Stomach (tissue), 9 donors: ENCODE data around the gene LPIN3. TPM values are rescaled to one million over a fixed set of nuclear protein-coding genes. Genes with fewer than 3 reads are reported as not detected.

ENCODE experiments used
- DNase-seq, 2 donors: peaks; one replicate each; pipeline versions ENCODE4 v3.0.0 to v3.0.0-alpha.2; 2013 to 2019
- H3K27ac ChIP-seq, 5 donors: fragments of 200-600 bp in 4 of 5; sonication (generic) in 4 of 5; one replicate each; pipeline ENCODE4 v1.5.1; 2013 to 2019; ENCODE audit warnings: mild to moderate bottlenecking in 1 of 5, moderate library complexity in 1 of 5
- H3K27me3 ChIP-seq, 3 donors: fragments of 200-600 bp; sonication (generic); one replicate each; pipeline ENCODE4 v1.5.1; 2017 to 2019; ENCODE audit warnings: mixed run types in 1 of 3
- H3K36me3 ChIP-seq, 4 donors: fragments of 200-600 bp; sonication (generic); 1 replicate in 3 of 4; 2 replicates in 1 of 4; pipeline ENCODE4 v1.5.1; 2016 to 2019
- H3K4me1 ChIP-seq, 4 donors: fragments of 200-600 bp; sonication (generic); one replicate each; pipeline ENCODE4 v1.5.1; 2016 to 2019
- H3K4me3 ChIP-seq, 4 donors: fragments of 200-600 bp; sonication (generic) in 3 of 4; one replicate each; pipeline ENCODE4 v1.5.1; 2016 to 2019; ENCODE audit warnings: mild to moderate bottlenecking in 1 of 4
- H3K9me3 ChIP-seq, 4 donors: fragments of 200-600 bp; sonication (generic); one replicate each; pipeline ENCODE4 v1.5.1; 2016 to 2019
- EP300 ChIP-seq: sonication (generic); formaldehyde crosslinking; IDR thresholded peaks from one replicate; pipeline ENCODE4 v1.6.1; 2017; ENCODE audit warnings: antibody characterized with exemption
- POLR2A ChIP-seq, 4 donors: fragments of 450-650 bp; IDR thresholded peaks; one replicate each; pipeline ENCODE4 v1.6.1; 2016; ENCODE audit warnings: antibody characterized with exemption in 4 of 4, control low read depth in 2 of 4, mild to moderate bottlenecking in 1 of 4, moderate library complexity in 1 of 4
- POLR2AphosphoS5 ChIP-seq, 3 donors: sonication (generic); formaldehyde crosslinking; IDR thresholded peaks; one replicate each; pipeline ENCODE4 v1.6.1; 2016; ENCODE audit warnings: antibody characterized with exemption in 3 of 3
- WGBS, 5 donors: extraction: QIAGEN DNeasy Blood & Tissue Kit in 3 of 5; methylation state at CpG; one replicate each; pipeline versions ENCODE4 v1.1.5 to v1.1.7; 2013 to 2018; 5-methylcytosine and 5-hydroxymethylcytosine counted together
- intact Hi-C: fragments of 100-400 bp; cut with DNase I; formaldehyde crosslinking; loops from one replicate; pipeline ENCODE4 v1.15.1; 2023; ENCODE audit warnings: low total_unique reads
- polyA plus RNA-seq, 3 donors: library from polyadenylated mRNA; stranded (reverse); fragments of 200-250 nt; gene quantifications; one replicate each; pipeline ENCODE4 v1.2.3, GENCODE V29; 2013
- total RNA-seq, 5 donors: library from RNA; depleted of rRNA; stranded (reverse); fragments of >200 nt; gene quantifications; one replicate each; pipeline versions ENCODE4 v1.1.0 to v1.2.3, GENCODE V29; 2014 to 2016
- TF ChIP-seq, protein P1 (sequence below), 7 experiments: fragments of 450-650 bp in 4 of 7; fragments of 200-600 bp in 3 of 7; sonication (generic) in 3 of 7; IDR thresholded peaks; one replicate each; pipeline ENCODE4 v1.5.1; 2016 to 2019; ENCODE audit warnings: antibody characterized with exemption in 7 of 7, control low read depth in 2 of 7, mild to moderate bottlenecking in 1 of 7
- donor health status: healthy with polysubstance abuse.
- donor health status: Bipolar disorder and iron deficiency.
- donor health status: healthy.

LPIN3 gene
- total and polyA plus RNA-seq, 8 donors, result 5.7 to 289 (median 21.5) TPM

DNA sequence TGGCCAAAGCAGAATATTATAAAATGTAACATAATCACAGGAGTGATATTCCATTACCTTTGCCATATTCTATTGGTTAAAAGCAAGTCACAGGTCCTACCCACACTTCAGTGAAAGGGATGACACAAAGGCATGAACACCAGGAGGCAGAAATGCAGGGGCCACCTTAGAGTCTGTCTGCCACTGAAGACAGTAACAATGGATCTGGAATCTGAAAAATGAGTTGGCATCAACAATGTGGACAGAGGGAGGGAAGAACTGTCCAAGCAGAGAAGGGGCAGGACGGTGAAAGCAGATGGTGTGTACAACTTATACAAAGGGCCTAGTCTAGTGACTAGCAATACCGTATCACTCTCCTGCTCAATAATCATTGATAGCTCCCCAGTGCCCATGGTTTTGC is 6.6 kb upstream of the LPIN3 start:
- Histone ChIP-seq H3K27ac (peak overlapping the region; percentile 19 to 84 (median 71)), H3K9me3 (no peaks in the 10 kb centered on the region), H3K4me3 (no peak overlapping the region), H3K4me1 (peaks cover 0 to 23% (median 16%) of the 10 kb centered on the region in 4 donors), H3K27me3 (no peaks in the 10 kb centered on the region), H3K36me3 (no peaks in the 10 kb centered on the region)
- TF ChIP-seq, protein P1, sequence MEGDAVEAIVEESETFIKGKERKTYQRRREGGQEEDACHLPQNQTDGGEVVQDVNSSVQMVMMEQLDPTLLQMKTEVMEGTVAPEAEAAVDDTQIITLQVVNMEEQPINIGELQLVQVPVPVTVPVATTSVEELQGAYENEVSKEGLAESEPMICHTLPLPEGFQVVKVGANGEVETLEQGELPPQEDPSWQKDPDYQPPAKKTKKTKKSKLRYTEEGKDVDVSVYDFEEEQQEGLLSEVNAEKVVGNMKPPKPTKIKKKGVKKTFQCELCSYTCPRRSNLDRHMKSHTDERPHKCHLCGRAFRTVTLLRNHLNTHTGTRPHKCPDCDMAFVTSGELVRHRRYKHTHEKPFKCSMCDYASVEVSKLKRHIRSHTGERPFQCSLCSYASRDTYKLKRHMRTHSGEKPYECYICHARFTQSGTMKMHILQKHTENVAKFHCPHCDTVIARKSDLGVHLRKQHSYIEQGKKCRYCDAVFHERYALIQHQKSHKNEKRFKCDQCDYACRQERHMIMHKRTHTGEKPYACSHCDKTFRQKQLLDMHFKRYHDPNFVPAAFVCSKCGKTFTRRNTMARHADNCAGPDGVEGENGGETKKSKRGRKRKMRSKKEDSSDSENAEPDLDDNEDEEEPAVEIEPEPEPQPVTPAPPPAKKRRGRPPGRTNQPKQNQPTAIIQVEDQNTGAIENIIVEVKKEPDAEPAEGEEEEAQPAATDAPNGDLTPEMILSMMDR (IDR thresholded peaks at IDR 0.05), result no peak
- TF ChIP-seq EP300 (no peak), POLR2AphosphoS5 (IDR thresholded peaks at IDR 0.05) (no peak), POLR2A (IDR thresholded peaks at IDR 0.05) (no peak)
- DNase-seq, result no peak
- 82 to 100% (median 89%) methylated on average over 2 of the region's 2 CpGs for WGBS, 5 donors
- intact Hi-C loops, result no loop called here

DNA sequence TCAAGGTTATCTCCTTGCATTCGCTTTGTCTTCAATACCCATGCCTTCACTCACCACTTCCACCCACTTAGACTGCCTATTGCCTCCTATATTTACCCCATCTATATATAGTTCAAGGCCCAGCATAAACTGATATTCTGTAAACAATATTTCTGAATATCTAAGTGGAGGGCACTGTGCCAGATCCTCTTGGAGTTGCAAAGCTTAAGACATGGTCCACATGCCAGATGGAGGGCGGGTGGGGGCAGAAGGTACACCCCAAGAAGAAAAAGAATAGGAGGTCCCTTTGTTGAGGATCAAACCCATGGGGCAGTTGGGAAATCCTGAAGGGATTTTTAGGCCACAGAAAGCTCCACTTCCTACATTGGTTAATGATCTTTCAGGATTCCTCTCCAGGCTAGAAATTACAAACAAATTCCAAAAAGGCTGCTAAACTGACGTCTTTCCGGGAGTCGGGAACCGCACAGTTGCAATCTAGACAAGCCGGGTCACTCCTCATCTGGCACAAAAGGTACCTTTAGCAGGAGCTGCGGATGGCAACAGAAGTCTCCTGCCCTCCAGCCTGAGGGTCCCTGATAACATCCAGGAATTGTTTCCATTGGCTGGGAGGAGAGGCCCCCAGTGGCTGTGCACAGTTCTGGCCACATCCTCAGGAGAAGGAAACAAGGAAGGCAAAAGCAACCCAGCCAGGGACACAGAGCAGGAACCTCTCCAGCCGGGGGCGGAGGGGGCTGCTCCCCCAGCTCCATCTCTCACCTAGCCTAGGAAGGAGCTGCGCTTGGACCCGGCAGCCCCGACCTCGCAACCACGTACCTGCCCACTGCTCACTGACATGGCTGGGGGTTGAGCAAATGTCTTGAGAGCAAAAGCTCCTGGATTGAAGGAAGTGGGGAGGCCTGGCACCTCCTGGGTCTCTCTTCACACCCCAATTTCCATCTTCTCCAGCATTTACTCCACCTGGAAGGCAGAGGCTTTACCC is 5.9 kb upstream of the LPIN3 start:
- Histone ChIP-seq H3K27me3 (no peaks in the 10 kb centered on the region), H3K4me3 (no peak overlapping the region), H3K4me1 (peaks cover 3 to 25% (median 18%) of the 10 kb centered on the region in 4 donors), H3K9me3 (no peaks in the 10 kb centered on the region), H3K36me3 (no peaks in the 10 kb centered on the region), H3K27ac (peak overlapping the region; percentile 64 to 84 (median 71))
- no peak for DNase-seq
- TF ChIP-seq POLR2A (IDR thresholded peaks at IDR 0.05) (no peak), EP300 (no peak), POLR2AphosphoS5 (IDR thresholded peaks at IDR 0.05) (peak; percentile 29 to 61 (median 40))
- TF ChIP-seq, protein P1 (IDR thresholded peaks at IDR 0.05), result no peak
- 73 to 86% (median 79%) methylated on average over 15 of the region's 15 CpGs for WGBS, 5 donors
- intact Hi-C loops, result no loop called here

DNA sequence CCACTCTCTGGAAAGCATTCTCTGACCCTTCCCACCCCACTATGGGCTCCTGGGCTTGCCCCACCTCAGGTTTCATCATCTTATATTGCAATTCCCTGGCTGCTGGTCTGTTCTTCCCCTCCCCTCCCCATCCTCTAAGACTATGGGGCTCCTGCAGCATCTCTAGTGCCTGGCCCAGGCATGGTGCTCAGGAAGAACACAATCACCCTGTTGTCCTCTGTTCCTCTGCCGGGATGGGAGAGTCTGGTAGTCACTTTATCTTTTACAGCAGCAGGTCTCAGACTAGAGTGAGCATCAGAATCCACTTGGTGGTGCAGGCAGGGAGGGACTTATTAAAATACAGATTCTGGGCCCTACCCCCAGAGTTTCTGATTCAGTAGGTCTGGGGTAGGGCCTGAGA is 5.0 kb upstream of the LPIN3 start:
- Histone ChIP-seq H3K27me3 (no peaks in the 10 kb centered on the region), H3K4me3 (no peak overlapping the region), H3K9me3 (no peaks in the 10 kb centered on the region), H3K4me1 (peaks cover 12 to 27% (median 20%) of the 10 kb centered on the region in 4 donors), H3K36me3 (no peaks in the 10 kb centered on the region), H3K27ac (peak overlapping the region in 3 of 5 donors; percentile 71 to 84 (median 71))
- intact Hi-C loops, result no loop called here
- WGBS, 5 donors, result 80 to 100% (median 83%) methylated on average over 1 of the region's 1 CpG
- TF ChIP-seq, protein P1 (IDR thresholded peaks at IDR 0.05), result no peak
- TF ChIP-seq POLR2AphosphoS5 (IDR thresholded peaks at IDR 0.05) (no peak), EP300 (no peak), POLR2A (IDR thresholded peaks at IDR 0.05) (no peak)
- DNase-seq, result no peak

DNA sequence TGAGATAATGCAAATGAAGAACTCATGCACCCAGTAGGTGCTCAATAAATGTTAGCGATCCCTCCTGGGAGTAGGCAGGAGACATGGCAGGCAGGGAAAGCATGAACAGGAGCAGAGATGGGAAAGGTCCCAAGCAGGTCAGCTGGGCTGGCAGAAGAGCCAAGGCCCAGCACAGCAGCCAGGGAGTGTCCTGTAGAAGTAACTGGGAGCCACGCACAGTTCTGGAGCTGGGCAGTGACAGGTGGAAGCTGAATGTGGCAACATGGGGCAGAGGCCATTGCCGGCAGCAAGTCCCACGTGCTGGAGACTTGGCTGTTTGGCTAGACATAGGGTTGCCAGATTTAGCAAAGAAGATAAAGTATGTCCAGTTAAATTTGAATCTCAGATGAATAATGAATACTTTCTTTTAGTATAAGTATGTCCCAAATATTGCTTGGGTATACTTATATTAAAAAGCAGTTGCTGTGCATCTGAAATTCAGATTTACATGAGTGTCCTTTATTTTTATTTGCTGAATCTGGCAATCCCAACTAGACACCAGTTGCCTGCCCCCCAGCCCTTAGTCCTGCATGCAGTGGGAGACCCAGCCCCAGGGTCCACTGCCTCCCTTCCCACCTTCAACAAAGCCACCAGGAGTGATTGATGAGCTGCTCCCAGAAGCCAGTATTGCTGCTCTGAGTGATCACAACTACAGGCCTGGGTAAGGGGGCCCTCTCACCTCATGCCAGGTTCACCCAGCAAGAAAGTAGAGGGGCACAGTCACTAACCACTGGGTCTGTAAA is 3.7 kb upstream of the LPIN3 start:
- H3K9me3 ChIP-seq, result no peaks in the 10 kb centered on the region
- no peak overlapping the region for H3K4me3 ChIP-seq
- no peaks in the 10 kb centered on the region for H3K36me3 ChIP-seq
- H3K4me1 ChIP-seq, result peaks cover 16 to 39% (median 29%) of the 10 kb centered on the region in 4 donors
- TF ChIP-seq EP300 (no peak), POLR2AphosphoS5 (IDR thresholded peaks at IDR 0.05) (no peak), POLR2A (IDR thresholded peaks at IDR 0.05) (no peak)
- TF ChIP-seq, protein P1 (IDR thresholded peaks at IDR 0.05), result no peak
- H3K27me3 ChIP-seq, result no peaks in the 10 kb centered on the region
- intact Hi-C loops, result no loop called here
- WGBS, 5 donors, result 80 to 94% (median 89%) methylated on average over 4 of the region's 4 CpGs
- DNase-seq, result no peak
- H3K27ac ChIP-seq, result no peak overlapping the region
